GM21619 (cell line): Measurements from ENCODE around the gene SERHL2.
A peak's percentile ranks its signal among the peaks of the same experiment; 100 is the strongest.
"Not testable (repeated sequence)": the region's sequence is repeated elsewhere in the genome, so short reads cannot be mapped to it uniquely, and the experiment has no call there.

ENCODE experiments used
- ATAC-seq: cut with Tn5 transposase; IDR thresholded peaks from one replicate; pipeline ENCODE4 v1.9.1; 2021; ENCODE audit not compliant: unreplicated experiment

SERHL2 gene

DNA sequence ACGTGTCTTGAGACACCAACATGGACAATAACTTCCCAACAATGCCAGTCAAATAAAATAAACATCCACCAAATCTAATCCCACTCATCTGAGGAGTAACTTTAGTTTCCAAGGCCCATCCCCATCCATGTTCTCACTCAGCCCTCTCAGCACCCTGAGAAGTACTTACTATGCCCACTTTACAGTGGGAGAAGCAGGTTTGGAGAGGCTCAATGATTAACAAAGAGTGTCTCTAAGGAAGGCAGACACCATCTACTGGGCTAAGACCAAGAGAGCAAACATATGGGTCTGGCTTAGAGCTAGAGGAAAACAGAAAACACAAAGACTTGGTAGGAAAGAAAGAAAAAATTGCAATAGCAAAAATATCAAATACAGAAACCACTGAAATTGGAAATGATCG lies 49.7 kb downstream of the SERHL2 start:
- no peak for ATAC-seq

DNA sequence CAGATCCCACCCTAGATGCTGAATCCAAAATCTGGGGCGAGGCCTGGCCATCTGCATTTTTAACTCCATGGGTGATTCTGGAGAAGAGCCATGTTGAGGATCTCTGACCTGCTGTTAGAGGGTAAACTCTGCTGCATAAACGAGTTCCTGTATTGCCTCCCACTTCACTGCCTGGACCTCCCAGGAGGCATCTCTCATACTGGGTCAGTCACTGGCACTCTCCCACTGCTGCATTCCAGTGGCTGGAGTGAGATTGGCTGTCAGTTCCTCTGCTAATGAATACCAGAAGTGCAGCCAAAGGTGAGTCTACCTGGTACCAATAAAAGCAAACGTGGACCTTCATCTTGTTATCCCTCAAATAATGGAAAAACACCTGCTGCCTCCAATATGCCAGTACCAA lies 50.6 kb downstream of the SERHL2 start:
- no peak for ATAC-seq

DNA sequence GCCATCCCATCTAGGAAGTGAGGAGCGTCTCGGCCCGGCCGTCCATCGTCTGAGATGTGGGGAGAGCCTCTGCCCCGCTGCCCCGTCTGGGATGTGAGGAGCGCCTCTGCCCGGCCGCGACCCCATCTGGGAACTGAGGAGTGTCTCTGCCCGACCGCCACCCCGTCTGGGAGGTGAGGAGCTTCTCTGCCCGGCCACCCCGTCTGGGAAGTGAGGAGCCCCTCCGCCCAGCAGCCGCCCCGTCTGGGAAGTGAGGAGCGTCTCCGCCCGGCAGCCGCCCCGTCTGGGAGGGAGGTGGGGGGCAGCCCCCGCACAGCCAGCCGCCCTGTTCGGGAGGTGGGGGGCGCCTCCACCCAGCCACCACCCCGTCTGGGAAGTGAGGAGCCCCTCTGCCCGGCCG lies 53.9 kb downstream of the SERHL2 start:
- not testable (repeated sequence) for ATAC-seq

DNA sequence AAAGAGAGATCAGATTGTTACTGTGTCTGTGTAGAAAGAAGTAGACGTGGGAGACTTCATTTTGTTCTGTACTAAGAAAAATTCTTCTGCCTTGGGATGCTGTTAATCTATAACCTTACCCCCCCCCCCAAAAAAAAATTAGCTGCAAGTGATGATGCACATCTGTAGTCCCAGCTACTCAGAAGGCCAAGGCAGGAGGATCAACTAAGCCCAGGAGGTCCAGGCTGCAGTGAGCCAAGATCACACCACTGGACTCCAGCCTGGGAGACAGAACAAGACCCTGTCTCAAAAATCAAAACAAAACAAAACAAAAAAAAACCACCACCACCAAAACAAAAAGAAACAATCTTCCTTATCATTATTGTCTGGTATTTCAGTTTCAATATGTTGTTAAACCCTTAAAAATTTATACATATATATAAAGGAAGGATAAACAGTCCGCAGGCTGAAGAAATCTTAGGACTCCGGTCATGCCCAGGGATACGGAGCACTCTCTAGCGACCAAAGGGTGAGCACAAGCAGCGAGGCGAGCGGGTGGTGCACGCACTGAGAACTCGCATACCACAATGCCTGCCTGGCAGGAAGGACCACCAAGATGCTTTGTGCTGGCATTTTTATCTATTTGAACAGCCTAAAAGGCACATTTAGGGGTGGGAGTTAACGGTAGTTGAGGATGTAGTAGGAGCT lies 54.5 kb downstream of the SERHL2 start:
- no peak for ATAC-seq

DNA sequence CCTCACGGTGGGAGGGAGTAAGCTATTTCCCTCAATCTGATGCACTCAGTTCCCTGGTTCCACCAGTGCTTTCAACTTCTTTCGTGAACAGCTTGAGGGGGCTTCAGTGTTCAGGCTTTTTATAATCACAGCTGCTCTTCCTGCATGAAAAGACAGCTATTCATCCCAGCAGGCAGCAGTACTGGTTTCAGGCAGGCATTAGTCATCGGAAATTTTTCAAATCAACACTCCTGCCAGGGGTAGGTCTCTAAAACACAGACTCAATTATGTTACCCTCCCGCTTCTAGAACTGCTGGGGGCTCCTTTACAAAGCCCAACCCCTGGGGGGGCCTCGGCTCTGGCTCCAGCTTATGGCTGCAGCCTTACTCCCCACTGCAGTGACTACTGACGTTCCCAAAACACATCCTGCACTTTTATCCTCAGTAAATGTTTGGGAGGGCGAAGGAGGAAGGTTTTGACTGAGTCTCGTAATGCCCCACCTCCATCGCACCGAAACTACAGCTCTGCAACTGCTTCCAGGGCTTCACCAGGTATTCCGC lies 55.1 kb downstream of the SERHL2 start:
- no peak for ATAC-seq

DNA sequence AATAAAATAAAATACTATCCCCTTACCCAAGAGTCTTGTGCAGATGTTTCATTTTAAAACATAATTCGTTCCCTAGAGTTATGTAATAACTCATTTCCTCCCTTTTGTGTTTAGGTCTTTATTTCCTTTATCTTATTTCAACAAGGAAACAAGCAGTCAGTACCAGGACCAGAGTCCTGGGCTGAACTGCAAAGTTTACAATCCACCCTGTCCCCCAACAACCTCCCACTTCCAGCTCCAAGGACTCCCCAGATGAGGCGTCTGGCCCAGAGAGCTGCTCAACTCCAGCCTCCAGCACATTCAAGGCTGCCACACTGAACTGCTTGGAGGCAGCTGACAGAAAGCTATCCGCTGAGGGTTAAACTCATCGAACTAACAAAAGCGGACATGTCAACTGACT lies 56.4 kb downstream of the SERHL2 start:
- ATAC-seq = no peak

DNA sequence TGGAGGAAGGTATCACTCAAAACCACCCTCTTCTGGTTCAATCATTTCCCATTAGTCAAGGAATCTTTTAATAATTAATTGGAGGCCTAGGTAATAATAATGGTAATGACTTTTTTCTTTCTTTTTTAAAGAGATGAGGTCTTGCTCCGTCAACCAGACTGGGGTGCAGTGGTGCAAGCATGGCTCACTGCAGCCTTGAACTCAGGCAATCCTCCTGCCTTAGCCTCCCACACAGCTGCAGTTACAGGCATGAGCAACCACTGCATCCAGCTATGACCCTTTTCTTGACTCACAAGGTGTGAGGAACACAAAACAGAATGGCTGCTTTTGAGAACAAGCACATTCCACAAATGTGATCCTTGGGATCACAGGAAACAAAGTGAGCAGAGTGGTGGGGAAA lies 57.3 kb downstream of the SERHL2 start:
- no peak for ATAC-seq

DNA sequence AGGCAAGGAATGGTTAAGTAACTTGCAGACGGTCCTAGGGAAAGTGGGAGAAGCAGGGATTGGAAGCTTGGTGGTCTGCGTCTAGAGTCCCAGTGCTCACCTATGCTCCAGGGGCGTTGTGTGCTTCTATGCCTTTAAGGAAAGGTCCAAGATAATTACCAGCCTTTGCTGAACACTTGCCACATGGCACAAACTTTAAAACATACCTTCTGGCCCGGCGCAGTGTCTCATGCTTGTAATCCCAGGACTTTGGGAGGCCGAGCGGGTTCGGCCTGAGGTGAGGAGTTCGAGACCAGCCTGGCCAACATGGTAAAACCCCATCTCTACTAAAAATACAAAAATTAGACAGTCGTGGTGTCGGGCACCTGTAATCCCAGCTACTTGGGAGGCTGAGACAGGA lies 58.6 kb downstream of the SERHL2 start:
- no peak for ATAC-seq

DNA sequence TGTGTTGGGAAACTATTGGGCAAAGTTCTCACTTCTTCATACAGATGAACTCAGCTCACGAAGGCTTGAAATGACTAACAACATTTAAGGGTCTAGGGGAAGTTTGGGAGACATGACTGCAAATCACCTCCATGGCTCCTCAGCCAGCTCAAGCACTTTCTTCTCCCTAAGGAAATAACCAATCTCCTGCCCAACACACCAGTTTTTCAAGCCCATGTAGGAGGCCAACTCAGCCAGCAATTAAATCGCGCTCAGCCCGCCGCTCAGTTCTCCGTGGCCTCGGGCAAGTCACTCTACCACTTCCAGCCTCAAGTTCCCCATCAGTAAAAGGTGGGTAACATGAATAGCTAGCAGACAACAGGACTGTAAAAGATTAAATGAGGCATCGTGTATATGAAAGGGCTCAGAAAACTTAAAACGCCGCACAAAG lies 60.1 kb downstream of the SERHL2 start:
- ATAC-seq = no peak

DNA sequence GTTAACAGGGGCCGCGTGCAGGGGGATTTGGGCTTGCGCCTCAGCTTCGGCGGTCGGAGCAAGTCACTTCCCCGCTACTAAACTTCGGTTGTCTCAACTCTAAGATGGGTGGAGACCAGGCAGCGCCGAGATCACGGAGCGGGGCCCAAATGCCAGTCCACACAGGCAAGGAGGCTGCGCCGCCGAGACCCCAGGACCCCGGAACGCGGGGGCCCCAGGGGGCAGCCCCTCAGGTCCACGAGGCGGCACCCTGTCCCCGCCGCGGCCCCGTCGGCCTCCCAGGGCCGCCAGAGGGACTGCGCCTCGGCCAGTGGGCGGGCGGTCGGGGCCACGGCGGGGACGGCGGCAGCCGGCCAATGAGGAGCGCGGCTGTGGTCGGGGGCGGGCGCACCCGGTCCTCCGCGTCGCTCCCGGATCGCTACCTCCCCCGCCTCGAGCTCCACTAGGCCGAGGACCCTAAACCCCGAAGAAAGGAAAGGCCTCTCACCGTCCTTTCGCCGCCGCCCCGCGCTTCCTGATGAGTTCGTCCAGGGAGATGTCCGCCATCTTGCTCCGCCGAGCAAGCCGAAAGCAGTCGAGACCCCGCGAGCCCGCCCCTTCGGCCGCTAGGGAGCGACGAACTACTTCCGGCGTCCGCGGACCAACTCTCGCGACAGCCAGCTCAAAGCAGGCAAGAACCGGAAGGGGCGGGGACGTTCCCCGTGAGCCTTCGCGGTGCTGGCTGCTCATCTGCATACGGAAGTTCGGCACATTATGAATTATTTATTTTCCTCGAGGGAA lies 60.7 kb downstream of the SERHL2 start, which contains the start of gene POLDIP3:
Gene POLDIP3 (minus strand): TSS at position 572 of the 780 bp plus-strand sequence. CDS start 26 bp downstream, at position 546.
- peak; percentile 56 for ATAC-seq

DNA sequence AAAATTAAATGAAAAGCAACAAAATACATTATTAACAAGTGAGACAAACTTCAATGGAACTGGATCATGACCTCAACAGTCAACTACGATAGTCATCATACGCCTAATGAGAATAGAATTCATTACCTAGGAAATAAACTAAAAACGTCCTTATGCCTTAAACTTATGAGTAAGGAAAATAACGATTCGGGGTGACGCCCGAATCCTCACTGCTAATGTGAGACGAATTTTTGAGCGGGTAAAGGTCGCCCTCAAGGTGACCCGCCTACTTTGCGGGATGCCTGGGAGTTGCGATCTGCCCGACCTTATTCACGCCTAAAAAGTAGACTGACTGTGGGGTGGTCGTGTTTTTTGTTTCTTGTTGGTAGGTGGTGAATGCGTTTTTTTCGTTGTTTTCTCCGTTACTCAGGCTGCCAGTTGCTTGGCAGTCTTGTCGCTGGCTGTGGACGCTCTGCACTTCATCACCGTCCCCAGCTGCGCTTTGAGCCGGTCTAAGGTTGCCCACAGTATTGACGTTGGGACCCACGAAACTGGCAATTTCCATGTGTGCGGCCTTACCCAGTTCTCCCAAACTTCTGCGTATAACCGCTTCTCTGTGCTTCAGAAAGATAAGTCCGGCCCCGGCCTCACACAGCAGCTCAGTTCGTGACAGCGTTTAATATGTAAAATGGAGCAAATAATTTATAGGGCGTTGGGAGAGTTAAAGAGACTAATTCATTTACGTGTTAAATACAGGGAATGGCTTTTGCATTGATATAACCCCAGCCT lies 61.5 kb downstream of the SERHL2 start:
- ATAC-seq = peak; percentile 41

DNA sequence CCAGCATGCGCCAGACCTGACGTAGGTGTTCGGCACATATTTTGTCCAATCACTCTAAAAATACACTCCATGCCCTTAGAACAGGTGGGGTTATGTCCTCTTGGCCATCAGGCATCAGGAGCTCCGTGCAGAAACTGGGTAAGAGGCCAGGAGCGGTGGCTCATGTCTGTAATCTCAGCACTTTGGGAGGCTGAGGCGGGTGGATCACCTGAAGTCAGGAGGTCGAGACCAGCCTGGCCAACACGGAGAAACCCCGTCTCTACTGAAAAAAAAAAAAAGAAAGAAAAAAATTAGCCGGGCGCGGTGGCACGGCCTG lies 62.1 kb downstream of the SERHL2 start:
- not testable (repeated sequence) for ATAC-seq

DNA sequence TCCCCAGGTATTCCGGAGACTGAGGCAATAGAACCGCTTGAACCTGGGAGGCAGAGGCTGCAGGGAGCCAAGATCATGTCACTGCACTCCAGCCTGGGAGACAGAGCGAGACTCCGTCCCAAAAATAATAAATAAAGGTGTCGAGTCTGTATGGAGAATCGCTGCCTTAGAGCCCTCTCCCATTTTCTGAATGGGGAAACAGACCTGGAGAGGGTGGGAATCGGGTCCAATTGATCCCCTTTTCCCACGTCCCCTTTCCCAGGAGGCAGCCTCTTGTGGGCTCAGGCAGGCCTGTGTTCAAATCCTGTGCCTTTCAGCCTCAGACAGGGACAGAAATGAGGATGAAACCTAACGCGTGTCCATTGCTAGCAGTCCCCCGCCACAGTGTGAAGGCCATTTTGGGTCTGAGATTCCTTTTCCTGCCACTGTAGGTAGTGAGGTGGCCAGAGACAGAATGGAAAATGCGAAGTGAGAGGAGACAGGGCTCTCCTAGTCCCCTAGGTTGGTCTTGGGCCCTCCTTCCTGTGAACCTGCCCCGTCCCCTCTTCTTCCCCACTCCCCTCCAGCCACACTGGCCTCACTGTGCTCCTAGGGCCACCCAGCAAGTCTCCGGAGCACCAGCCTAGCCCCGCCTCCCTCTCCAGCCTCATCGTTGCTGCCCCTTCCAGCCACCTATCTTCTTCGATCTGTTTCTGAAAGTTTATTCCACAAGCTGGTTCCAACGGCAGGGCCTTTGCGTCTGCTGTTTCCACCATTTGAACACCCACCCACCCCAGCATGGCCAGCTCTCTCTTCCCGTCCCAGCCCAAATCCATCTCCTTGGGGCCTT lies 63.6 kb downstream of the SERHL2 start:
- ATAC-seq = no peak

DNA sequence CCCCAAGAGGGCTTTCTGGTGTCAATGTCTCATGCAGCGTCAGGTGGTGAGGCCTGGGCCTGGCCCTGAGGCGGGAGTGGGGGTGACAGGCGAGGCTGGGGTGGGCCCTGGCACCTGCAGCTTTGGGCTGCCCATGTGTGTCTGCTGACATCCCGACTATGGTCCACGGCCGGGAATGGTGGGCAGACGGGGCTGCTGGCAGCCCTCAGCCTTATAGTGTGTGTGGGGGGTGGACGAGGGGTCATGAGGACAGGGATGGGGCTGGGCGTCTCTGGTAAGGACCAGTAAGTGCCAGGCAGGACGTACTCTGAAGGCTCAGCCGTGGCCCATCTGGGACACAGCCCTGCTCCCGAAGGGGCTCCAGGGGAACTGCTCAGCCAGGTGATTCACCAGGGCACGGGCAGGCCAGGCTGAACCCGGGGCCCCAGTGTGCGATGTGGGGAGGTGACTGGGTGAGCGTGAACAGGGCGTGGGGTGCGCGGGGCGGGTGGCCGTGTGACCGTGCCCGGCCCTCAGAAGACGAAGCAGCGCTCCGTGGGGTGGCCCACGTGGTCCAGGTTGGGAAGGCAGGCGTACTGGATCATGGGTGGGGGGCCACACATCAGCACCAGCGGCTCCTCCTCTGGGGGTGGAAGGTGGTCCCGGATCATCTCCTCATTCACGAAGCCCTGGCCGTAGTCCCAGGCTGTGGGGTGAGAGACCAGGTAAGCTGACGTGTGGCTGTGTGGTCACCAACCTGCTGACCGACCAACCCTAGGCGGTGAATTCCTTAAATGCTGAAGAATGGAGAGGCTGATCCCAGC lies 65.7 kb downstream of the SERHL2 start:
- no peak for ATAC-seq

DNA sequence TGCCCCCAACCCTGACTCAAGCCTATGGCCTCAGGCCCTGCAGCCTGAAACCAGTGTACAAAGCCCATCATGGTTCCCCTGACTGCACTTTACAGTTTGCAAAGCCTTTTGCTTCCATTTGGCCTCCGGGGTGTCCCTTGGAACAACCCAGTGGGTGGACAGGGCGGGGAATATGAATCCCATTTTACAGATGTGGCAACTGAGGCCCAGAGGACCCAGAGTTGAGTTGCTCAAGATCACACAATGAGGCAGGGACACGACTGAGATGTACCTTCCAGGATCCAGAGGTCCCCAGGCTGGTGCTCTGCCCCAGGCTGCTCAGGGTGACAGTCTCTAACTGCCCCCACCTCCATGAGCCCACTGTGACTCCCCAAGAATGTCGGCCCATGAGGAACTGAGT lies 66.3 kb downstream of the SERHL2 start:
- no peak for ATAC-seq

DNA sequence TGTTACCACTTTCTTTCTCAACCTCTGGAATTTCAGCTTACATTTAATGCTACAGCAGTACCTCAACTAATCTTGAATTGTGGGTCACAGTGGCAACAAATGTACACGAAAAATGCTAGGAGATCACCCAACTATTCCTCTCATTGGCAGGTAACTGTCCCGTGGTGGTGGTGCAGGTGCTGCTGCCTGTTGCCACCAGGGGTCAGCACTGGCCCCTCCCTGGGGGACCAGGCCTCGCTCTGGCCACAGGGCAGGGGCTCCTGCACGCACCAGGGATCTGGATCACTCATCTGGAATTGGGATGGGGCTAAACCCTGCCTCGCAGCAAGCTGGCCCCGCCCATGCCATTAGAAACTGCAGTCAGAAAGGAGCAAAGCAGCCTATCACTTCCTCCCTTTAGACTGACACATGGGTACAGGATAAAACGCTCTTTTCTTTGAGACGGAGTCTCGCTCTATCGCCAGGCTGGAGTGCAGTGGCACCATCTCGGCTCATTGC lies 67.8 kb downstream of the SERHL2 start:
- ATAC-seq = no peak

DNA sequence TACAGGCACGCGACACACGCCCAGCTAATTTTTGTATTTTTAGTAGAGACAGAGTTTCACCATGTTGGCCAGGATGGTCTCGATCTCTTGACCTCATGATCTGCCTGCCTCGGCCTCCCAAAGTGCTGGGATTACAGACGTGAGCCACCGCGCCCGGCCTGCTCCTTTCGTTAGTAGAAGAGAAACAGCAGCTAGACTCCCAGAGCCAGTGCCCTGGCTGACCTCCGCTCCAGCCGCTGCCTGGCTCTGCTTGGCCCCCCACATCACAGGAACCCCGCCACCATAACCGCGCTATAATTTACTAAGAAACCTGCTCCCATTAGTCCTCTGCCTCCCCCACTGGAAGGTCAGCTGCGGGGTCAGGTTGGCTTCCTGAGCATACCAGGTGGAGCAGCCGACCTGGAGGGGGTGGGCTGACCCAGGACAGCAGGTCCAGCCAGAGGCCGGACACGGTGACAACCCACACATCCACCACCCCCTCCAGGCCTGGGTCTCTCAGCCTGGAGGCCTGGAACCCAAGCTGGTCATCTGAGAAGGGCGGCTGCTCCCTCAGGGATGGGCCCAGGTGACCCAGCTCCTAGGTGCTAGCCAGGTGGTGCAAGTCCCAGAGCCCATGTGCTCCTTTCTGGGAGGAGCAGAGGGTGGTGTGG lies 68.4 kb downstream of the SERHL2 start:
- no peak for ATAC-seq

DNA sequence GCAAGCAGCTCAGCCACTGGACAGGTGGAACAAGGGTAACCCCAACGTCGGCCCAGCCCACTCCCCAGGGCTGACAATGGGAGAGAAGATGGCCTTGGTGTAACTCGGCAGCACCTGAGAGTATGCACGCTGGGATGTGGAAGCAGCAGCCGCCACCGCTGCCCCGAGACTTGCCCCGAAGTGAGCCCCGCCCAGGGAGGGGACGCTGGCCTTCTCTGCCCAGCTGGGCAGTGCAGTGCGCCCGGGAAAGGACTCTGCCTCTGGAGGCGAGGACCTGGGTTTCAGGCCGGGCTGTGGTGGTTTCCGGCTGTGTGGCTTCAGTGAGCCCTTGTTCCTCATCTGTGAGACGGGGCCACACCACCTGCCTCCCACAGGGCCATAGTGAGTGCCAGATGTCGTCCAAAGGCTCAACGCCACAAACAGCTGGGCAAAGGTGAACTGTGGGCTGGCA lies 69.6 kb downstream of the SERHL2 start:
- ATAC-seq = no peak
